Spleen (tissue), 7 donors: Measurements from ENCODE around the gene TYSND1.

Source experiments
- CTCF ChIP-seq, 11 experiments: fragments of 200-600 bp in 7 of 11; fragments of 450-650 bp in 4 of 11; sonication (generic) in 4 of 11; IDR thresholded peaks in 8 of 11; conservative IDR thresholded peaks in 3 of 11; 1 replicate in 7 of 11; 2 replicates in 4 of 11; pipeline versions ENCODE4 v1.4.0 to v1.8.0; 2016 to 2021; ENCODE audit warnings: antibody characterized with exemption in 11 of 11, inconsistent platforms in 4 of 11, mild to moderate bottlenecking in 1 of 11
- POLR2A ChIP-seq, 3 donors: fragments of 450-650 bp; IDR thresholded peaks; one replicate each; pipeline ENCODE4 v1.5.1; 2017; ENCODE audit warnings: antibody characterized with exemption in 3 of 3, mild to moderate bottlenecking in 1 of 3
- donor health status: DM: no; HTN: no; CAD: no; lungs with moderate emphysema.
- donor health status: DM: no; HTN: no; CAD: no.
- donor health status: DM: no; HTN: no; CAD: no.

GRCh38 chr10:70139997-70140250, 6.6 kb downstream of the TYSND1 start:
- TF ChIP-seq CTCF (IDR thresholded peaks at IDR 0.05 in 8 of 11, conservative IDR thresholded peaks at IDR 0.05 in 3 of 11) = no peak
- no peak for TF ChIP-seq POLR2A (IDR thresholded peaks at IDR 0.05)
